ENCODE data around the gene RAD18.

Gene RAD18

GRCh38 chr3:8864402-8865350 lies 98.6 kb downstream of the RAD18 start:
- DNase-seq (ENCODE audit: low read depth), result no peak

GRCh38 chr3:8863891-8864290 lies 99.4 kb downstream of the RAD18 start:
- no peak for DNase-seq (ENCODE audit: low read depth)

GRCh38 chr3:8857720-8858367 lies 105.4 kb downstream of the RAD18 start:
- no peak for DNase-seq (ENCODE audit: low read depth)

- no peak for DNase-seq (ENCODE audit: low read depth)
Observed at GRCh38 chr3:8856721-8857120, 106.6 kb downstream of the RAD18 start.

GRCh38 chr3:8856071-8856470 lies 107.2 kb downstream of the RAD18 start:
- DNase-seq (ENCODE audit: low read depth), result no peak

GRCh38 chr3:8854656-8855055 lies 108.6 kb downstream of the RAD18 start:
- no peak for DNase-seq (ENCODE audit: low read depth)

GRCh38 chr3:8853081-8853480 lies 110.2 kb downstream of the RAD18 start:
- DNase-seq (ENCODE audit: low read depth), result no peak

- DNase-seq (ENCODE audit: low read depth), result no peak
Observed at GRCh38 chr3:8852511-8852910, 110.8 kb downstream of the RAD18 start.

- no peak for DNase-seq (ENCODE audit: low read depth)
Observed at GRCh38 chr3:8851703-8852102, 111.6 kb downstream of the RAD18 start.

- no peak for DNase-seq (ENCODE audit: low read depth)
Observed at GRCh38 chr3:8848696-8849131, 114.6 kb downstream of the RAD18 start.

GRCh38 chr3:8847317-8847716 lies 116.0 kb downstream of the RAD18 start:
- no peak for DNase-seq (ENCODE audit: low read depth)

- DNase-seq (ENCODE audit: low read depth), result no peak
Observed at GRCh38 chr3:8846176-8846575, 117.1 kb downstream of the RAD18 start.

- DNase-seq (ENCODE audit: low read depth), result no peak
Observed at GRCh38 chr3:8845641-8846040, 117.6 kb downstream of the RAD18 start.

- no peak for DNase-seq (ENCODE audit: low read depth)
Observed at GRCh38 chr3:8843347-8843746, 119.9 kb downstream of the RAD18 start.

- no peak for DNase-seq (ENCODE audit: low read depth)
Observed at GRCh38 chr3:8842293-8842692, 121.0 kb downstream of the RAD18 start.

- no peak for DNase-seq (ENCODE audit: low read depth)
Observed at GRCh38 chr3:8841472-8841871, 121.8 kb downstream of the RAD18 start.

- DNase-seq (ENCODE audit: low read depth), result no peak
Observed at GRCh38 chr3:8840556-8840955, 122.7 kb downstream of the RAD18 start.

GRCh38 chr3:8839607-8840325 lies 123.5 kb downstream of the RAD18 start:
- DNase-seq (ENCODE audit: low read depth), result no peak

GRCh38 chr3:8838765-8839423 lies 124.4 kb downstream of the RAD18 start:
- DNase-seq (ENCODE audit: low read depth), result no peak

- no peak for DNase-seq (ENCODE audit: low read depth)
Observed at GRCh38 chr3:8838234-8838633, 125.0 kb downstream of the RAD18 start.

- no peak for DNase-seq (ENCODE audit: low read depth)
Observed at GRCh38 chr3:8837162-8837561, 126.1 kb downstream of the RAD18 start.

- no peak for DNase-seq (ENCODE audit: low read depth)
Observed at GRCh38 chr3:8836096-8836495, 127.2 kb downstream of the RAD18 start.

All from activated T-helper 1 cell treated with Interleukin-2 at 50 U/mL for 16 hours (primary cell).